IPS-11a (cell line): ENCODE data around the gene PRDM1.
A peak's percentile ranks its signal among the peaks of the same experiment; 100 is the strongest.

ENCODE experiments used
- H3K4me3 ChIP-seq: one replicate; pipeline ENCODE4 v1.5.1; 2013; ENCODE audit warnings: low read depth, low read length, control low read depth

PRDM1 gene

DNA sequence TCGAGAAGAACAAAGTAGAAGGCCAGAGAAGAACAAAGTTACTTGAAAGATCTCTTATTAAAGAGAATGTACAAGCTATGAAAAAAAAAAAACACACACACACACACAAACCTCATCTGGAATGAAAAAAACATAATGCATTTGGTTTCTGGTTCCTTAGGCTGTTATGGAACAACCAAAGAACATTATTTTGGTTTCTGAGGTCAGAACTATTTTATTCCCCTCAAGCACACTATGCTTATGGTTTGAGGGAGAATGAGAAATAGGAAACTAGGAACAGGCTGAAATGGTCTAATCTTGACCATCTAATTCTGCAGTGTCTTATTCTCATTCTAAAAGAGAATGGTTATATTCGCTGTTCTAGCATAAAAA, 8.8 kb downstream of the PRDM1 start:
- H3K4me3 ChIP-seq = no peak overlapping the region

DNA sequence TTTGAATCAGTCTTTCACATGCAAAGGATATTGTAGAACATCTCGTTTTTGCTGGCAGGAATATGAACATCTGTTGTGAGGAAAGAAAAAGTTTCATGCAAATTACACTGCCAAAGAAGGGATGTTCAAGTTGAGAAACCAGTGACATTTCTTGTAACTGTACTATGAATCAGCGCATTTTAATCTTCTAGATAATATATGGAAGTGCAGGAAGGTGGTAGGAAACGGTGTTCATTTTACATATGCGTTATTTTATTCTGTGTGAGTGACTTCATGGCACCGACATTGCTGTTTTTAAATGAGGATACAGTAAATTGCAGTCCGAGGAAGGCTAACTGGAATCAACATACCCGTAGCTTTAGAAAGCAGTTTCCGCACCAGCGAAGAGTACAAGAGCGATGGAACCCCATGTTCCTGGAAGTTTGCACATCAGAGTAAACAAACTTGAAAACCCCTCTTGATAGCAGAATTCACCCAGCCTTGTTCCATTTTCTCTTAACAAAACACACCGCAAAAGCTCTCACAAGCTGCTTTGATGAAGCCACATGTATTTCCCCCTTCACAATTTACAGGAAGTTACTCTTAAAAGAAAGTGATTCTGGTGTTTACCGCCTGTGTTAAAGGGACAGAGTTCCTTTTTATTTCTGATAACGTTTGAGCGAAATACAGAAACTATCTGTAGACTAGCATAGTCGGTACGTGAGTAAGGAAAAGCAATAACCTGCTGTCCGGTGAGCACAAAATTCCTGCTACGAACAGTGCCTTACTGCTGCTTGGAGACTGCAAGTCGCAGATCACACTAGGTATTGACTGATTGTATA, 11.5 kb downstream of the PRDM1 start:
- H3K4me3 ChIP-seq = peak overlapping the region; percentile 21

GRCh38 chr6:106098383-106099234, 12.5 kb downstream of the PRDM1 start:
- peak overlapping the region; percentile 2 for H3K4me3 ChIP-seq

GRCh38 chr6:106099235-106099537, 13.1 kb downstream of the PRDM1 start:
- H3K4me3 ChIP-seq = no peak overlapping the region

DNA sequence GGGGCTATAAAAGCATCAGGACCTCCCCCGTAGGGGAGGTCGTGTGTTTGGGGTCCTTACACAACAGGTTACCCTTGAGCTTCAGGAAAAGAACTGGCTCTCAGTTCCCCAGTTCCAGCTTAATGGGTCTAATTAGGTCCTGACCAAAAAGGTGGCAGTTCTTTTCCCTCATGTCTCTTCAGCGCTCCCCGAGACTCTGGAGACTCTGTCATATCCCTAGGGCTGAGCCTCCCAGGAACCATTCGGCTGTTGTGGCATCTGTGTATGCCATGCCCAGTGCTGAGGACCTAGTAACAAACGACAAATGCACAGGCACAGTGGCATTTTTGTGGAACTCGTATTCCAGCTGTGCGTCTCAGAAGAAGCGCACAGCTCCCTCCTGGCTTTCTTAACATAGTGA, 14.6 kb downstream of the PRDM1 start:
- H3K4me3 ChIP-seq = no peak overlapping the region

DNA sequence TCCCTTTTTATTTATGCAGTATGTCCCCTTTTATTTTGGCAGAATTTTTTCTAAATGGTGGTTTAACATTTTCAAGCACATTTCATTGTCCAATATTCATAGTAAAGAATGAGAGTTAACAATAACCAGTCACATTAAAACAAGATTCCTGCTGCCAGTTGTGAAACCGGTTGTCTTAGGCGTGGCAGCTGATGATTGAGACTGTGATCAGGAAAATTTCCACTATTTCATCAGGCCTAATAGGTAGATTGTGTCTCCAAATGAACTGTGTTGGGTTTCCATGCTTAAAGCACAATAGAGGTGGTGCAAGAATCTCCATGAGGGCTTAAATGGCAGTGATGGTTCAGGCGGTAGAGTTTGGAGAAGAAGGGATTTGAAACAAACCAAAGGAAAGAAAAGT, 15.3 kb downstream of the PRDM1 start:
- no peak overlapping the region for H3K4me3 ChIP-seq

GRCh38 chr6:106102034-106102433, 15.9 kb downstream of the PRDM1 start:
- no peak overlapping the region for H3K4me3 ChIP-seq

- no peak overlapping the region for H3K4me3 ChIP-seq
Observed at GRCh38 chr6:106102967-106103727, 17.0 kb downstream of the PRDM1 start.

DNA sequence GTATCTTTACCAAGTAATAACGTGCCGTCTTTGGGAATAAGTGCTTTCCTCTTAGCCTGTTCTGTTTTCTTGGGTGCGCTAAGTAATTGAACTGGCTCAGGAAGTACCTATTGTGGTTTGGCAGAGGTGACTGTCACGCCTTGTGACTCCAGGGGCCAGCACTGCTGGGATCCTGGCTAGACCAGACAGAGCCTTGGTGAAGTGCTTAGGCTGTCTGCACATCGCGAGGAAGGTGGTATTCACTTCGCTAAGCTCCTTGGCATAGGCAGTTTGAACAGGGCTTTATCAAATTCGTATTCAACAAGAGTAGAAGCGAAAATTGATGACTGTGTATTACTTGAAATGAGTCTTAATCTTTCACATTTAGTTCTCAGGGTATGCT, 17.6 kb downstream of the PRDM1 start:
- no peak overlapping the region for H3K4me3 ChIP-seq

- H3K4me3 ChIP-seq = no peak overlapping the region
Observed at GRCh38 chr6:106104476-106104875, 18.3 kb downstream of the PRDM1 start.

DNA sequence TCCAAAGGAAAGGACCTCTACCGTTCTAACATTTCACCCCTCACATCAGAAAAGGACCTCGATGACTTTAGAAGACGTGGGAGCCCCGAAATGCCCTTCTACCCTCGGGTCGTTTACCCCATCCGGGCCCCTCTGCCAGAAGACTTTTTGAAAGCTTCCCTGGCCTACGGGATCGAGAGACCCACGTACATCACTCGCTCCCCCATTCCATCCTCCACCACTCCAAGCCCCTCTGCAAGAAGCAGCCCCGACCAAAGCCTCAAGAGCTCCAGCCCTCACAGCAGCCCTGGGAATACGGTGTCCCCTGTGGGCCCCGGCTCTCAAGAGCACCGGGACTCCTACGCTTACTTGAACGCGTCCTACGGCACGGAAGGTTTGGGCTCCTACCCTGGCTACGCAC, 18.8 kb downstream of the PRDM1 start:
- no peak overlapping the region for H3K4me3 ChIP-seq

- H3K4me3 ChIP-seq = no peak overlapping the region
Observed at GRCh38 chr6:106105493-106105892, 19.4 kb downstream of the PRDM1 start.

DNA sequence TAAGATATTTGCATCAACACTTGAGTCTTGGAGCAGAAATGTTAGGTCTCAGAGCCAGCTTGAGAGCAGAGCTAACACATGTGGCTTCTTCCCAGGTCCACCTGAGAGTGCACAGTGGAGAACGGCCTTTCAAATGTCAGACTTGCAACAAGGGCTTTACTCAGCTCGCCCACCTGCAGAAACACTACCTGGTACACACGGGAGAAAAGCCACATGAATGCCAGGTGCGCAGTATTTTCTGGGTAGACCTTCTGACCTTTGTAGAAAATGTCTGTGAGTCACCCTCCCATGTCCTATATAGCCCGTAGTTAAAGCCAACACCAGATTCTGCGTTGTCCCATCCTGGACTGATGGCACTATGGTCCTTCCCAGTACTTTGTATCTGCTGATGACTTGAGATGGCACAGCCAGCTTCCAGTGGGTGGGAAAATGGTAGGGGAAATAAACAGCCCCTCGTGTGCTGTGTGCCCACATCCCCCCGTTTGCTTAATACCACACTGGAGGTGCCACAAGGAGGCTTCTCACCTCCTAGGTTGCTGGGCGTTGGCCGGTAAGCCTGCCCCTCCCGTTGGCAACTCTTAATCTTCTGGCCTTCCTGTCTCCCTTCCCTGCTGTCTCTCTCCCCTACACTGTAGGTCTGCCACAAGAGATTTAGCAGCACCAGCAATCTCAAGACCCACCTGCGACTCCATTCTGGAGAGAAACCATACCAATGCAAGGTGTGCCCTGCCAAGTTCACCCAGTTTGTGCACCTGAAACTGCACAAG, 20.3 kb downstream of the PRDM1 start:
- H3K4me3 ChIP-seq = no peak overlapping the region

DNA sequence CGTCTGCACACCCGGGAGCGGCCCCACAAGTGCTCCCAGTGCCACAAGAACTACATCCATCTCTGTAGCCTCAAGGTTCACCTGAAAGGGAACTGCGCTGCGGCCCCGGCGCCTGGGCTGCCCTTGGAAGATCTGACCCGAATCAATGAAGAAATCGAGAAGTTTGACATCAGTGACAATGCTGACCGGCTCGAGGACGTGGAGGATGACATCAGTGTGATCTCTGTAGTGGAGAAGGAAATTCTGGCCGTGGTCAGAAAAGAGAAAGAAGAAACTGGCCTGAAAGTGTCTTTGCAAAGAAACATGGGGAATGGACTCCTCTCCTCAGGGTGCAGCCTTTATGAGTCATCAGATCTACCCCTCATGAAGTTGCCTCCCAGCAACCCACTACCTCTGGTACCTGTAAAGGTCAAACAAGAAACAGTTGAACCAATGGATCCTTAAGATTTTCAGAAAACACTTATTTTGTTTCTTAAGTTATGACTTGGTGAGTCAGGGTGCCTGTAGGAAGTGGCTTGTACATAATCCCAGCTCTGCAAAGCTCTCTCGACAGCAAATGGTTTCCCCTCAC, 21.0 kb downstream of the PRDM1 start:
- no peak overlapping the region for H3K4me3 ChIP-seq

DNA sequence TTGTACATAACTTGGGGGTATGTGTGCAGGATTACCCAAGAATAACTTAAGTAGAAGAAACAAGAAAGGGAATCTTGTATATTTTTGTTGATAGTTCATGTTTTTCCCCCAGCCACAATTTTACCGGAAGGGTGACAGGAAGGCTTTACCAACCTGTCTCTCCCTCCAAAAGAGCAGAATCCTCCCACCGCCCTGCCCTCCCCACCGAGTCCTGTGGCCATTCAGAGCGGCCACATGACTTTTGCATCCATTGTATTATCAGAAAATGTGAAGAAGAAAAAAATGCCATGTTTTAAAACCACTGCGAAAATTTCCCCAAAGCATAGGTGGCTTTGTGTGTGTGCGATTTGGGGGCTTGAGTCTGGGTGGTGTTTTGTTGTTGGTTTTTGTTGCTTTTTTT, 22.0 kb downstream of the PRDM1 start:
- H3K4me3 ChIP-seq = no peak overlapping the region

GRCh38 chr6:106109029-106109428, 22.9 kb downstream of the PRDM1 start:
- H3K4me3 ChIP-seq = no peak overlapping the region

GRCh38 chr6:106110164-106110826, 24.2 kb downstream of the PRDM1 start:
- no peak overlapping the region for H3K4me3 ChIP-seq

DNA sequence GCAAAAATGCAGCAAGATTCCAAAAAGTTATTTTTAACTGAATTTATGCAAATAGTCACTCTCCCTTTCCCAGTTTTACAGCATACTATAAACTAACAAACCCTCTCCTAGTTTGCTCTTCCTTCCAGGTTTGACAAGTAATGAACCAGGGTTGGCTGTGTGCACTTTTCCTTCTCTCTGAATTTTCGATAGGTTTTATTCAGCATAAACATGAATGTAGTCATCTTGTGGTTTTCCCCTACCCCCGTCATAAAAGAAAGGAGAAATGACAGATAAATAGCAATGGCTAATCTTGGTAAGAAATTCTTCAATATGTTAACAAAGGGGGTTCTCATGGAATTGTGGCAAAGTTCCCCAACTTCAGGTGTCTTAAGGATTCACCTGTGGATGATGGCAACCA, 26.3 kb downstream of the PRDM1 start:
- no peak overlapping the region for H3K4me3 ChIP-seq

DNA sequence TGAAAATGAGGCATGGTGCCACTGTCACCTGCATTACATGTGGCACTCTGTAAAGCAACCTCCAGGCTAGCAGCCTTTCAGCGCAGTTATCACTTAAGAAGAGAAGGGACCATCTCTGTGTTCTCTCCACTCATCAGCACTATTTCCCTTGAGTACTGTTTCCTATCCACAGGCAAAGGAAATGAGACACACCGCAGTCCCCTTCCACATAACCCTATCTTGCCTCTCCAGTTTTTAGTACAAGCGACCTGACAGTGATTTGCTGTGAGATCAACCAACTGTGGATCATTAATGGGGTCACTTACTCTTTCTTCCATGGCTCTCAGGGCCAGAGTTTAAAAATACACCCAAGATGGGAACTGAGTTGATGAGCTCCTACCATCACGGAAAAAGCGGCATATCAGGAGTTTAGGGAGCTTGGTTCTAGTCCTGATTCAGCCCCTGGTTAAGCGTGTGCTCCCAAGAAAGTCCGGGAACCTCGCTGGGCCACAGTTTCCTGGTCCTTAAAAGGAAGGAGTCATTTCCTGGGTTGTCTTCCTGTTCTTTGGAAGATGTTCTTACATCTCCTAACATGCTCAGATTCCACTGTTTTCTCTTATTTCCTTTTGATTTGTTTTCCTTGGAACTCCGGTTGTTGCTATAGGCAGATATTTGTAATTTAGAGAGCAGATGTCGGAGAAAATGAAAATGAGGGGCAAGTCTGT, 27.3 kb downstream of the PRDM1 start:
- H3K4me3 ChIP-seq = no peak overlapping the region

DNA sequence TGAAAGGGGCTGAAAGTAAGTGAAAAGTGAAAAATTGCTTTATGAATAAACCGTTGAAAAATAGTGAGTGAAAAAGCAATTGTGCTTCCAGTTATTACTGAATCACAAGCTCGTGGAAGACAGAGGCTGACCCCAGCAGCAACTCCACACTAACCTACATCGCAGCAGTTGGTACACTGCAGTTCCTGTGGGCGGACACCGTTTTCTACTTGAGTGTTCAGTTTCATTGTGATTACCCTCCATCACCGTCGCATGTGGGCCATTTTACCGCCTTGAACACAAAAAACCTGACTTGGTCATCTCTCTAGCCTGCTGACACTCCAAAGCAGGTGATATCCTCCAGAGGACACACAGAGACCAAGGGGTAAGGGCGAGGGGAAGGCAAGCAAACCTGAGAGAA, 28.4 kb downstream of the PRDM1 start:
- no peak overlapping the region for H3K4me3 ChIP-seq
